Gastroesophageal sphincter (tissue), 3 donors: ENCODE measurements around the gene JSRP1.

Experiments used
- POLR2A ChIP-seq, 2 donors: fragments of 450-650 bp; IDR thresholded peaks; one replicate each; pipeline ENCODE4 v1.6.1; 2017; ENCODE audit warnings: antibody characterized with exemption in 2 of 2, mild to moderate bottlenecking in 2 of 2, moderate library complexity in 1 of 2
- POLR2AphosphoS5 ChIP-seq: sonication (generic); formaldehyde crosslinking; IDR thresholded peaks from one replicate; pipeline ENCODE4 v1.6.1; 2017; ENCODE audit warnings: antibody characterized with exemption
- TF ChIP-seq, protein P1 (sequence below), 4 experiments: fragments of 200-600 bp in 2 of 4; fragments of 450-650 bp in 2 of 4; sonication (generic) in 1 of 4; IDR thresholded peaks; one replicate each; pipeline ENCODE4 v1.5.1; 2017 to 2019; ENCODE audit warnings: antibody characterized with exemption in 4 of 4, mild to moderate bottlenecking in 2 of 4, moderate library complexity in 2 of 4

DNA sequence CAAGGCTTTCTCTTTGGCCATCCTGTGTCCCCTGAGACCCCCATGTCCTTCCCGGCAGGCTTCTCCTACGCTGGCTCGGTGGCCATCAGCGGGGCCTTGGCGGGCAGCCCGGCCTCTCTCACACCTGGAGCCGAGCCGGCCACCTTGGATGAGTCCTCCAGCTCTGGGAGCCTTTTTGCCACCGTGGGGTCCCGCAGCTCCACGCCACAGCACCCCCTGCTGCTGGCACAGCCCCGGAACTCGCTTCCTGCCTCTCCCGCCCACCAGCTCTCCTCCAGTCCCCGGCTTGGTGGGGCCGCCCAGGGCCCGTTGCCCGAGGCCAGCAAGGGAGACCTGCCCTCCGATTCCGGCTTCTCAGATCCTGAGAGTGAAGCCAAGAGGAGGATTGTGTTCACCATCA is 34.3 kb downstream of the JSRP1 start:
- TF ChIP-seq, protein P1, sequence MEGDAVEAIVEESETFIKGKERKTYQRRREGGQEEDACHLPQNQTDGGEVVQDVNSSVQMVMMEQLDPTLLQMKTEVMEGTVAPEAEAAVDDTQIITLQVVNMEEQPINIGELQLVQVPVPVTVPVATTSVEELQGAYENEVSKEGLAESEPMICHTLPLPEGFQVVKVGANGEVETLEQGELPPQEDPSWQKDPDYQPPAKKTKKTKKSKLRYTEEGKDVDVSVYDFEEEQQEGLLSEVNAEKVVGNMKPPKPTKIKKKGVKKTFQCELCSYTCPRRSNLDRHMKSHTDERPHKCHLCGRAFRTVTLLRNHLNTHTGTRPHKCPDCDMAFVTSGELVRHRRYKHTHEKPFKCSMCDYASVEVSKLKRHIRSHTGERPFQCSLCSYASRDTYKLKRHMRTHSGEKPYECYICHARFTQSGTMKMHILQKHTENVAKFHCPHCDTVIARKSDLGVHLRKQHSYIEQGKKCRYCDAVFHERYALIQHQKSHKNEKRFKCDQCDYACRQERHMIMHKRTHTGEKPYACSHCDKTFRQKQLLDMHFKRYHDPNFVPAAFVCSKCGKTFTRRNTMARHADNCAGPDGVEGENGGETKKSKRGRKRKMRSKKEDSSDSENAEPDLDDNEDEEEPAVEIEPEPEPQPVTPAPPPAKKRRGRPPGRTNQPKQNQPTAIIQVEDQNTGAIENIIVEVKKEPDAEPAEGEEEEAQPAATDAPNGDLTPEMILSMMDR (IDR thresholded peaks at IDR 0.05), result peak in 3 of 4 experiments; percentile 20 to 47 (median 26)
- TF ChIP-seq POLR2A (IDR thresholded peaks at IDR 0.05) (no peak), POLR2AphosphoS5 (no peak)
